ENCODE data around the gene SLC7A1. TPM values are rescaled to one million over a fixed set of nuclear protein-coding genes. Genes with fewer than 3 reads are reported as not detected.

SLC7A1 gene
- total and polyA plus RNA-seq, 2 of the 13 experiments (the other 11 are each of a cell fraction or from before 2014, with no cell fraction given) = 14.5 to 15.3 TPM

DNA sequence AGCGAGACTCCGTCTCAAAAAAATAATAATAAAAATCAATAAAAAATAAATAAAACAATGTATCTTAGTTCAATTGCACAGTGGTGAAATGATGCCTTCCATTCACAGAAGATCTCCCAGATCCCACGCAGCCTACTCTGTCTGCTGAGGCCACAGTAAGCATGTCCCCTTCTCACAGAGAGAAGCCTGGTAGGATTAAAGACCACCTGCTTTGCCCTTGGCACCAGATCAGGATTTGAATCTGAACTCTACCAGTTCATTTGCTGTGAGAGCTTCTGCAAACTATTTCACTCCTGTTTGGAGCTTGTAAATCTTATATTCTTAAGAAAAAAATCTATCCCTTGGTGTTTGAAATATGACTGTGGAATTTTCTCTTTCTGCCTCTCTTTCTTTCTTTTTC lies 2.2 kb upstream of the SLC7A1 start:
- intact Hi-C loops (cut with micrococcal nuclease; ENCODE audit: unreplicated experiment) = loop anchor here (5.0 to 10.0 kb wide), 2 partner anchors 93 to 1020 kb away; partner anchors contain the start of gene USPL1
- POLR2A ChIA-PET = no interaction called here
- no peak overlapping the region for H3K4me3 ChIP-seq (replicated peaks in 1 of 3; ENCODE audit: insufficient read depth in 1 of 3, low read depth in 2 of 3, low read length in 3 of 3)

DNA sequence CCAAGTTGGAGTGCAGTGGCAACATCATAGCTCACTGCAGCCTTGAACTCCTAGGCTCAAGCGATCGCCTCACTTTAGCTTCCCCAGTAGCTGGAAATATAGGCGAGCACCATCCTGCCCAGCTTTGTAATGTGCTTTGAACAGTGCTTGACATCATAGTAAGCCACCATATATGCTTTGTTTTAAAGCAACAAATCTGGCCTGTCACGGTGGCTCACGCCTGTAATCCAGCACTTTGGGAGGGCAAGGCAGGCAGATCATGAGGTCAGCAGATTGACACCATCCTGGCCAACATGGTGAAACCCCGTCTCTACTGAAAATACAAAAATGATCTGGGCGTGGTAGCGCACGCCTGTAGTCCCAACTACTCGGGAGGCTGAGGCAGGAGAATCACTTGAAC lies 1.8 kb upstream of the SLC7A1 start:
- ChIA-PET CTCF (ENCODE audit: low intra/inter-chr PET ratio, low total read pairs) (no interaction called here), POLR2A (no interaction called here)
- TF ChIP-seq ZNF570 (CRISPR knock-in tag; IDR thresholded peaks at IDR 0.05; ENCODE audit: borderline replicate concordance) (no peak), ZNF605 (CRISPR knock-in tag; IDR thresholded peaks at IDR 0.05) (no peak), POLR2AphosphoS2 (IDR thresholded peaks at IDR 0.05; ENCODE audit: low read depth, low read length) (no peak), FOXA1 (IDR thresholded peaks at IDR 0.05) (no peak), FOXA1 (CRISPR knock-in tag; IDR thresholded peaks at IDR 0.05) (no peak)
- in situ Hi-C loops (cut with HindIII; ENCODE audit: extremely low pct_ligation_motif_present, low pct_unique_long_range_greater_than_20kb) = loop anchor here (10.0 kb wide), 1 partner anchor 248 kb away; no protein-coding TSS in a partner anchor
- peaks cover 29% of the 10 kb centered on the region for H3K4me1 ChIP-seq (ENCODE audit: insufficient read depth, low read length)
- H3K79me2 ChIP-seq (ENCODE audit: insufficient read depth, low read length) = peaks cover 28% of the 10 kb centered on the region
- ATAC-seq (no peak), FAIRE-seq (no peak), DNase-seq (ENCODE audit: low spot score) (no peak)
- intact Hi-C loops (cut with micrococcal nuclease; ENCODE audit: unreplicated experiment) = loop anchor here (5.0 to 10.0 kb wide), 2 partner anchors 92 to 1020 kb away; partner anchors contain the start of gene USPL1
- H3K4me3 ChIP-seq (replicated peaks in 1 of 3; ENCODE audit: insufficient read depth in 1 of 3, low read depth in 2 of 3, low read length in 3 of 3) = no peak overlapping the region
- no TSS peak for BruUV-seq (replicated peaks)
- no peak overlapping the region for H3K4me2 ChIP-seq (ENCODE audit: low read depth, low read length)
- no peak overlapping the region for H3K27ac ChIP-seq (ENCODE audit: extremely low read length, insufficient read depth, low read length)
- no peak overlapping the region for H2AFZ ChIP-seq (ENCODE audit: low read length)
- H3K9me3 ChIP-seq (ENCODE audit: low read length) = no peaks in the 10 kb centered on the region
- peaks cover 0 to 13% of the 10 kb centered on the region in 2 experiments; a peak in 2 of 5 replicates for H3K27me3 ChIP-seq (ENCODE audit: control insufficient read depth in 1 of 2, insufficient read depth in 2 of 2, low read length in 2 of 2)
- 75% methylated on average over 10 of the region's 10 CpGs for WGBS (ENCODE audit: low lambda C conversion rate)
- H4K20me1 ChIP-seq (ENCODE audit: insufficient read depth, low read length) = peaks cover 14% of the 10 kb centered on the region
- peaks cover 2% of the 10 kb centered on the region in 2 experiments; a peak in 2 of 5 replicates for H3K36me3 ChIP-seq (replicated peaks in 1 of 2; ENCODE audit: control insufficient read depth in 1 of 2, insufficient read depth in 2 of 2, low read length in 2 of 2)
- no peak overlapping the region for H3K9ac ChIP-seq (ENCODE audit: insufficient read depth, low read depth, low read length)

More for the DNA sequence above, 2.2 kb upstream of the SLC7A1 start:
- 79% methylated on average over 3 of the region's 3 CpGs for WGBS (ENCODE audit: low lambda C conversion rate)
- Histone ChIP-seq H3K9ac (ENCODE audit: insufficient read depth, low read depth, low read length) (no peak overlapping the region), H3K9me3 (ENCODE audit: low read length) (no peaks in the 10 kb centered on the region), H3K4me2 (ENCODE audit: low read depth, low read length) (no peak overlapping the region), H3K36me3 (replicated peaks in 1 of 2; ENCODE audit: control insufficient read depth in 1 of 2, insufficient read depth in 2 of 2, low read length in 2 of 2) (peaks cover 0 to 2% of the 10 kb centered on the region in 2 experiments; a peak in 2 of 5 replicates), H3K4me1 (ENCODE audit: insufficient read depth, low read length) (peaks cover 24% of the 10 kb centered on the region), H3K79me2 (ENCODE audit: insufficient read depth, low read length) (peaks cover 24% of the 10 kb centered on the region), H3K27me3 (ENCODE audit: control insufficient read depth in 1 of 2, insufficient read depth in 2 of 2, low read length in 2 of 2) (peaks cover 0 to 16% of the 10 kb centered on the region in 2 experiments; a peak in 2 of 5 replicates), H4K20me1 (ENCODE audit: insufficient read depth, low read length) (peaks cover 9% of the 10 kb centered on the region), H2AFZ (ENCODE audit: low read length) (no peak overlapping the region), H3K27ac (ENCODE audit: extremely low read length, insufficient read depth, low read length) (no peak overlapping the region)
- ATAC-seq = no peak
- in situ Hi-C loops (cut with HindIII; ENCODE audit: extremely low pct_ligation_motif_present, low pct_unique_long_range_greater_than_20kb) = loop anchor here (10.0 kb wide), 1 partner anchor 247 kb away; no protein-coding TSS in a partner anchor
- BruUV-seq (replicated peaks) = no TSS peak
- no peak for FAIRE-seq
- CTCF ChIA-PET (ENCODE audit: low intra/inter-chr PET ratio, low total read pairs) = no interaction called here
- no peak for DNase-seq (ENCODE audit: low spot score)
- TF ChIP-seq FOXM1 (CRISPR knock-in tag; IDR thresholded peaks at IDR 0.05) = no peak
- no peak for TF ChIP-seq REL (CRISPR knock-in tag; conservative IDR thresholded peaks at IDR 0.05)
